Type B pancreatic cell (in vitro differentiated cells): ENCODE results near the gene VN1R4. TPM values are rescaled to one million over a fixed set of nuclear protein-coding genes. Genes with fewer than 3 reads are reported as not detected.
"Not testable (repeated sequence)": the region's sequence is repeated elsewhere in the genome, so short reads cannot be mapped to it uniquely, and the experiment has no call there.

Experiments used
- DNase-seq: peaks from one replicate; pipeline ENCODE4 v3.0.0; 2021; ENCODE audit warnings: mixed read lengths; ENCODE audit not compliant: unreplicated experiment; ENCODE audit errors: extremely low spot score
- H3K27ac Mint-ChIP-seq: 2 replicates; pipeline ENCODE4 v1.8.0; 2021; ENCODE audit warnings: mild to moderate bottlenecking, mixed read lengths
- H3K27me3 Mint-ChIP-seq: 2 replicates; pipeline ENCODE4 v1.8.0; 2021; ENCODE audit warnings: mixed read lengths
- H3K36me3 Mint-ChIP-seq: 2 replicates; pipeline ENCODE4 v1.8.0; 2021; ENCODE audit warnings: mixed read lengths
- H3K4me1 Mint-ChIP-seq: one replicate; pipeline ENCODE4 v1.8.0; 2021; ENCODE audit warnings: mixed read lengths; ENCODE audit not compliant: unreplicated experiment
- H3K4me3 Mint-ChIP-seq: 2 replicates; pipeline ENCODE4 v1.8.0; 2021; ENCODE audit warnings: mild to moderate bottlenecking, mixed read lengths
- H3K9me3 Mint-ChIP-seq: 2 replicates; pipeline ENCODE4 v1.8.0; 2021; ENCODE audit warnings: mixed read lengths
- total RNA-seq: library from RNA; stranded (reverse); gene quantifications from 2 replicates; pipeline ENCODE4 v1.2.1, GENCODE V29; 2021; ENCODE audit warnings: low replicate concordance
- TF ChIP-seq, protein P1 (sequence below): fragments of 200-600 bp; sonication (generic); conservative IDR thresholded peaks from 2 replicates; pipeline ENCODE4 v1.5.0; 2021; ENCODE audit warnings: antibody characterized with exemption, mild to moderate bottlenecking

The VN1R4 gene
- total RNA-seq, 1 donor from 2014 or later = not detected

- Mint-ChIP-seq H3K4me1 (no peaks in the 10 kb centered on the region), H3K27ac (no peak overlapping the region), H3K9me3 (peaks cover 6% of the 10 kb centered on the region), H3K36me3 (no peaks in the 10 kb centered on the region), H3K27me3 (peaks cover under 1% of the 10 kb centered on the region), H3K4me3 (no peak overlapping the region)
- DNase-seq = no peak
- TF ChIP-seq, protein P1, sequence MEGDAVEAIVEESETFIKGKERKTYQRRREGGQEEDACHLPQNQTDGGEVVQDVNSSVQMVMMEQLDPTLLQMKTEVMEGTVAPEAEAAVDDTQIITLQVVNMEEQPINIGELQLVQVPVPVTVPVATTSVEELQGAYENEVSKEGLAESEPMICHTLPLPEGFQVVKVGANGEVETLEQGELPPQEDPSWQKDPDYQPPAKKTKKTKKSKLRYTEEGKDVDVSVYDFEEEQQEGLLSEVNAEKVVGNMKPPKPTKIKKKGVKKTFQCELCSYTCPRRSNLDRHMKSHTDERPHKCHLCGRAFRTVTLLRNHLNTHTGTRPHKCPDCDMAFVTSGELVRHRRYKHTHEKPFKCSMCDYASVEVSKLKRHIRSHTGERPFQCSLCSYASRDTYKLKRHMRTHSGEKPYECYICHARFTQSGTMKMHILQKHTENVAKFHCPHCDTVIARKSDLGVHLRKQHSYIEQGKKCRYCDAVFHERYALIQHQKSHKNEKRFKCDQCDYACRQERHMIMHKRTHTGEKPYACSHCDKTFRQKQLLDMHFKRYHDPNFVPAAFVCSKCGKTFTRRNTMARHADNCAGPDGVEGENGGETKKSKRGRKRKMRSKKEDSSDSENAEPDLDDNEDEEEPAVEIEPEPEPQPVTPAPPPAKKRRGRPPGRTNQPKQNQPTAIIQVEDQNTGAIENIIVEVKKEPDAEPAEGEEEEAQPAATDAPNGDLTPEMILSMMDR = no peak
These were observed 23.4 kb upstream of the VN1R4 start for GRCh38 chr19:53290758-53291549.

DNA sequence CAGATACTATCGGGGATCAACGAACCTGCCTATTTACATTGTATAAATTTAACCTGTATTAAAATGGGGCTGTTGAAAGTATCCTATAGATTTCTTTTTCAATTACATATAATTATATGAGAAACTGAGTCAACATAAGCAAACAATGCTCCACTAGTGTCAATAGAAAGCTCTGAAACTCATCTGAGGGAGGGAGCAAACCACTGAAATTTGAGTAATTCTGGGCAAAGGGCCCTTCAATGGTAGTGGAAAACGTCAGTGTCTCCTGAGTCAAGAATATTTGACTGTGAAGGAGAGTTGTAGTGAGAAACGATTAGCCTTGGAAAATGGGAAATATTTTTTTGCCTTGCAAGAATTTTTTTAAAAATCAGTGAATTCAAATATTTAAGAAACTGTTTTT is 17.6 kb upstream of the VN1R4 start:
- Mint-ChIP-seq H3K4me3 (no peak overlapping the region), H3K27me3 (peaks cover 3% of the 10 kb centered on the region), H3K9me3 (no peaks in the 10 kb centered on the region), H3K4me1 (no peaks in the 10 kb centered on the region), H3K27ac (no peak overlapping the region), H3K36me3 (no peaks in the 10 kb centered on the region)
- DNase-seq = no peak
- TF ChIP-seq, protein P1 = no peak

DNA sequence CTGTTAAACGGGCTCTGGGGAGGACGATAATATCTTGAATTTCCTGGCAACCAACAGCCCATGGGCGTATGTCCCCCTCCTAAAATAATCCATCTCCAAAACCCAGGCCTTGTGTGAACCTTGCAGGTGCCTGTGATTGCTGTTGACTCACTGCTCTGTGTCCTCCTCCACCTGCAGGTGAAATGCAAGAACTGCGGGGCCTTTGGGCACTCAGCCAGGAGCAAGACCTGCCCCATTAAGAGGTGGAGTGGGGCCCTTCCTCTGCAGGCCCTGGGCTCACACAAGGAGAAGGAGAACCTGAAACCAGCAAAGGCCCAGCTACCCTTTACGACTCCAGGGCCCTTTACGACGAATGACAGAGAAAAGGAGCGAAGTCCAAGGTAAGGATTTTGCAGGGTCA is 14.4 kb upstream of the VN1R4 start:
- peaks cover 19% of the 10 kb centered on the region for H3K27me3 Mint-ChIP-seq
- not testable (repeated sequence) for H3K4me1 Mint-ChIP-seq, H3K4me3 Mint-ChIP-seq, H3K27ac Mint-ChIP-seq, H3K36me3 Mint-ChIP-seq, H3K9me3 Mint-ChIP-seq, DNase-seq
- TF ChIP-seq, protein P1 = peak; percentile 27

DNA sequence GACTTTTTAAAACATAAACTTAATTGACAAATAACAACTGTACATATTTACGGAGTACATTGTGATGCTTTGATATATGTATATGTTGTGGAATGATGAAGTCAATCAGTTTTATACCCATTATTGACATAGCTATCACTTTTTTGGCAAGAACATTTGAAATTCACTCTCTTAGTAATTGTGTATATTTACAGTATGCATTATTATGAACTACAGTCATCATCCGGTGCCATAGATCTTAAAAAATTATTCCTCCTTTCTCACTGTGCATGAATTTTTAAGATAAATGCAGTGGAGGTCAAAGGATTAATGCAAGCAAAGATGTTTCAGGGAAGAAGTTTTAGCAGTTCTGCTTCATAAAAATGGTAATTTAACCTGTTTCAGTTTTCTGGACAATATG is 8.0 kb upstream of the VN1R4 start:
- Mint-ChIP-seq H3K4me3 (no peak overlapping the region), H3K27me3 (peaks cover 50% of the 10 kb centered on the region), H3K27ac (no peak overlapping the region), H3K36me3 (no peaks in the 10 kb centered on the region), H3K4me1 (no peaks in the 10 kb centered on the region), H3K9me3 (no peaks in the 10 kb centered on the region)
- DNase-seq = no peak
- TF ChIP-seq, protein P1 = no peak

DNA sequence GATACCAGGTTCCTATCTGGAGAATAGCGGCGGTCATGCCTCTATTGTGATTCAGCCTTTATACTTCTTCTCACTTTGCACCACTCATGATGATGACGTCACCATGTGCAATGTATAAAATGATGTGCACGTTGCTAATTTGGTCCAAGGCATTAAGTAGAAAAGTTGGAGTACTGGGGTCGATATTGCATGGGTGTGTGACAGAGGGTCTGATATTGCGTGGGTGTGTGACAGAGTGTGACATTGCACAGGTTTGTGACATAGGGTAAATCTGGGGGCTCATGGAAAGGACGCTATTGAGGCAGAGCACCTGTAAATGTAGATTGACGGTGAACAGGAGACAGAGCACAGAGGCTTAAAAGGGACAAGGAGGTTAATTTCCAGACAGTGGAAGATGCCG is 4.5 kb upstream of the VN1R4 start:
- no peak for DNase-seq
- Mint-ChIP-seq H3K36me3 (no peaks in the 10 kb centered on the region), H3K27ac (no peak overlapping the region), H3K4me3 (no peak overlapping the region), H3K4me1 (no peaks in the 10 kb centered on the region), H3K9me3 (peaks cover 5% of the 10 kb centered on the region), H3K27me3 (peaks cover 34% of the 10 kb centered on the region)
- TF ChIP-seq, protein P1 = no peak

- H3K27ac Mint-ChIP-seq, H3K9me3 Mint-ChIP-seq: not testable (repeated sequence)
These were observed 2.3 kb upstream of the VN1R4 start for GRCh38 chr19:53269861-53270260.

DNA sequence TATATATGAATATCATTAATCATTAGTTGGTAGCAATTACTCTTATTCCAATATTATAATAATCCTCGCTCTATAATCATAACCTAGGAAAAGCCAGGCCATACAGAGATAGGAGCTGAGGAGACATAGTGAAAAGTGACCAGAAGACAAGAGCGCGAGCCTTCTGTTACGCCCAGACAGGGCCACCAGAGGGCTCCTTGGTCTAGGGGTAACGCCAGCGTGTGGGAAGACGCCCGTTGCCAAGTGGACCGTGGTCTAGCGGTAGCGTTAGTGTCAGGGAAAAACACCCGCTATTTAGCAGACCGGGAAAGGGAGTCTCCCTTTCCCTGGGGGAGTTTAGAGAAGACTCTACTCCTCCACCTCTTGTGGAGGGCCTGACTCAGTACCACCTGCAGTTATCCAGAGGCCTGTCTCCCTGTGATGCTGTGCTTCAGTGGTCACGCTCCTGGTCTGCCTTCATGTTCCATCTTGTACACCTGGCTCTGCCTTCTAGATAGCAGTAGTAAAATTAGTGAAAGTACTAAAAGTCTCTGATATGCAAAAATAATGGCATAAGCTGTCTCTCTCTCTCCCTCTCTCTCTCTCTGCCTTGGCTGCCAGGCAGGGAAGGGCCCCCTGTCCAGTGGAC is 9.7 kb downstream of the VN1R4 start, which contains the start of gene VN1R2:
TSS of gene VN1R2 (plus strand) at position 578 of the 628 bp plus-strand sequence. CDS start 84 bp downstream, outside the sequence.
- H3K4me1 Mint-ChIP-seq, H3K9me3 Mint-ChIP-seq, DNase-seq, H3K27me3 Mint-ChIP-seq, H3K27ac Mint-ChIP-seq: not testable (repeated sequence)
- Mint-ChIP-seq H3K4me3 (peak within 1 kb of the TSS; percentile 28), H3K36me3 (peaks cover 14% of the 10 kb centered on the region)

More at GRCh38 chr19:53269861-53270260, 2.3 kb upstream of the VN1R4 start:
- H3K36me3 Mint-ChIP-seq, H3K4me3 Mint-ChIP-seq, H3K4me1 Mint-ChIP-seq, DNase-seq: not testable (repeated sequence)
- H3K27me3 Mint-ChIP-seq = peaks cover 27% of the 10 kb centered on the region
